Left lung (tissue), 10 donors: ENCODE measurements around the gene GREB1. TPM values are rescaled to one million over a fixed set of nuclear protein-coding genes. Genes with fewer than 3 reads are reported as not detected.

Source experiments
- ATAC-seq: fragments of 200-7000 bp; cut with Tn5 transposase; one replicate; pipeline ENCODE4 v1.9.1; 2020; ENCODE audit warnings: moderate library complexity
- DNase-seq, 4 donors: peaks; one replicate each; pipeline ENCODE4 v3.0.0-alpha.2; 2013 to 2020
- H3K27ac ChIP-seq, 2 donors: fragments of 200-600 bp; sonication (generic) in 1 of 2; one replicate each; pipeline versions ENCODE4 v1.5.0 to v1.8.0; 2020 to 2021
- H3K27me3 ChIP-seq, 2 donors: fragments of 200-600 bp; sonication (generic) in 1 of 2; one replicate each; pipeline versions ENCODE4 v1.5.0 to v1.8.0; 2020 to 2021
- H3K36me3 ChIP-seq, 2 donors: fragments of 200-600 bp; sonication (generic) in 1 of 2; one replicate each; pipeline versions ENCODE4 v1.5.0 to v1.8.0; 2020 to 2021
- H3K4me1 ChIP-seq, 2 donors: fragments of 200-600 bp; one replicate each; pipeline ENCODE4 v1.8.0; 2021
- H3K4me3 ChIP-seq, 2 donors: fragments of 200-600 bp; sonication (generic) in 1 of 2; one replicate each; pipeline versions ENCODE4 v1.5.0 to v1.8.0; 2020 to 2021; ENCODE audit warnings: mild to moderate bottlenecking in 1 of 2
- H3K9me3 ChIP-seq, 2 donors: fragments of 200-600 bp; sonication (generic) in 1 of 2; one replicate each; pipeline versions ENCODE4 v1.5.0 to v1.8.0; 2020 to 2021
- CTCF ChIP-seq, 2 donors: fragments of 200-600 bp; sonication (generic) in 1 of 2; IDR thresholded peaks; one replicate each; pipeline versions ENCODE4 v1.5.0 to v1.8.0; 2021; ENCODE audit warnings: antibody characterized with exemption in 2 of 2
- intact Hi-C, 2 donors: fragments of 100-400 bp; cut with DNase I; formaldehyde crosslinking; loops; one replicate each; pipeline versions ENCODE4 v1.11.2 to v1.14.2; 2022
- polyA plus RNA-seq, 6 donors: library from polyadenylated mRNA; unstranded; fragments of 120-200 nt; gene quantifications; one replicate each; pipeline ENCODE4 v1.2.1, GENCODE V29; 2013; ENCODE audit not compliant: insufficient read length in 6 of 6
- total RNA-seq, 2 donors: library from RNA; stranded (reverse); fragmentation: NEBNext Ultra II Directional; extraction: Animal tissue kit (Norgen Biotek cat#: 25700); gene quantifications; one replicate each; pipeline ENCODE4 v1.2.1, GENCODE V29; 2021
- donor health status: DM: no; HTN: yes; CAD: no.
- donor health status: DM: no; HTN: no; CAD: no.

The GREB1 gene
- total and polyA plus RNA-seq, 8 donors = 1.6 to 19.1 (median 12.7) TPM

GRCh38 chr2:11550901-11551568 is 17.2 kb downstream of the GREB1 start:
- no peak for TF ChIP-seq CTCF (IDR thresholded peaks at IDR 0.05)
- H3K36me3 ChIP-seq = no peaks in the 10 kb centered on the region
- ATAC-seq = no peak
- peaks cover 0 to 3% of the 10 kb centered on the region in 2 donors for H3K9me3 ChIP-seq
- H3K27me3 ChIP-seq = peaks cover 7 to 12% of the 10 kb centered on the region in 2 donors
- intact Hi-C loops = no loop called here
- no peak for DNase-seq
- H3K4me3 ChIP-seq = no peak overlapping the region
- peaks cover 0 to 3% of the 10 kb centered on the region in 2 donors for H3K4me1 ChIP-seq
- no peak overlapping the region for H3K27ac ChIP-seq

- DNase-seq = no peak
- peaks cover 0 to 3% of the 10 kb centered on the region in 2 donors for H3K9me3 ChIP-seq
- TF ChIP-seq CTCF (IDR thresholded peaks at IDR 0.05) = no peak
- intact Hi-C loops = no loop called here
- no peaks in the 10 kb centered on the region for H3K36me3 ChIP-seq
- H3K4me1 ChIP-seq = peaks cover 0 to 3% of the 10 kb centered on the region in 2 donors
- H3K27me3 ChIP-seq = peaks cover 7 to 19% of the 10 kb centered on the region in 2 donors
- no peak overlapping the region for H3K27ac ChIP-seq
- H3K4me3 ChIP-seq = no peak overlapping the region
- ATAC-seq = no peak
Measured at GRCh38 chr2:11551569-11552259, 17.9 kb downstream of the GREB1 start.

GRCh38 chr2:11552260-11552638 is 18.4 kb downstream of the GREB1 start:
- H3K36me3 ChIP-seq = no peaks in the 10 kb centered on the region
- no peak overlapping the region for H3K4me3 ChIP-seq
- H3K4me1 ChIP-seq = peaks cover 0 to 3% of the 10 kb centered on the region in 2 donors
- DNase-seq (no peak), ATAC-seq (no peak)
- no peak for TF ChIP-seq CTCF (IDR thresholded peaks at IDR 0.05)
- H3K27ac ChIP-seq = no peak overlapping the region
- peaks cover 7 to 24% of the 10 kb centered on the region in 2 donors for H3K27me3 ChIP-seq
- peaks cover 0 to 3% of the 10 kb centered on the region in 2 donors for H3K9me3 ChIP-seq
- intact Hi-C loops = no loop called here

- H3K27ac ChIP-seq = no peak overlapping the region
- no peak for ATAC-seq
Measured at GRCh38 chr2:11553661-11554398, 20.0 kb downstream of the GREB1 start.

More at GRCh38 chr2:11553661-11554398, 20.0 kb downstream of the GREB1 start:
- no peak for DNase-seq
- H3K4me3 ChIP-seq = no peak overlapping the region
- TF ChIP-seq CTCF (IDR thresholded peaks at IDR 0.05) = no peak
- intact Hi-C loops = no loop called here
- peaks cover 0 to 3% of the 10 kb centered on the region in 2 donors for H3K9me3 ChIP-seq
- H3K36me3 ChIP-seq = no peaks in the 10 kb centered on the region
- peaks cover 0 to 3% of the 10 kb centered on the region in 2 donors for H3K4me1 ChIP-seq
- peaks cover 7 to 36% of the 10 kb centered on the region in 2 donors for H3K27me3 ChIP-seq
